Mesenchymal stem cell (in vitro differentiated cells and primary cell): ENCODE data around the gene C3orf20.
A peak's percentile ranks its signal among the peaks of the same experiment; 100 is the strongest.

Source experiments
- DNase-seq: peaks from one replicate; pipeline ENCODE4 v3.0.0-alpha.2; 2013
- H2AFZ ChIP-seq: one replicate; pipeline ENCODE4 v1.6.1; 2013; ENCODE audit warnings: low read depth, mild to moderate bottlenecking, control low read depth, inconsistent platforms, low read length, moderate library complexity
- H2AK5ac ChIP-seq: 2 replicates; pipeline ENCODE4 v1.6.1; 2013; ENCODE audit warnings: low read length, moderate library complexity, mild to moderate bottlenecking, inconsistent platforms; ENCODE audit not compliant: severe bottlenecking
- H2BK120ac ChIP-seq: one replicate; pipeline ENCODE4 v1.6.1; 2013; ENCODE audit warnings: low read depth, mild to moderate bottlenecking, inconsistent platforms, low read length, moderate library complexity
- H2BK12ac ChIP-seq, 2 experiments: one replicate each; pipeline ENCODE4 v1.6.1; 2013; ENCODE audit warnings: inconsistent platforms in 2 of 2, low read length in 2 of 2, mild to moderate bottlenecking in 2 of 2, moderate library complexity in 2 of 2, control low read depth in 1 of 2
- H2BK15ac ChIP-seq: one replicate; pipeline ENCODE4 v1.6.1; 2013; ENCODE audit warnings: mild to moderate bottlenecking, low read depth, inconsistent platforms; ENCODE audit not compliant: poor library complexity, severe bottlenecking
- H2BK5ac ChIP-seq: 2 replicates; pipeline ENCODE4 v1.6.1; 2013; ENCODE audit warnings: low read depth, mild to moderate bottlenecking, low read length, control low read depth, inconsistent platforms; ENCODE audit not compliant: poor library complexity, severe bottlenecking
- H3K14ac ChIP-seq, 2 experiments: one replicate each; pipeline ENCODE4 v1.6.1; 2013; ENCODE audit warnings: inconsistent platforms in 2 of 2, low read length in 2 of 2, control low read depth in 1 of 2, mild to moderate bottlenecking in 1 of 2, moderate library complexity in 1 of 2
- H3K18ac ChIP-seq, 2 experiments: one replicate each; pipeline ENCODE4 v1.6.1; 2013; ENCODE audit warnings: inconsistent platforms in 2 of 2, low read length in 2 of 2, control low read depth in 1 of 2, low read depth in 1 of 2, mild to moderate bottlenecking in 1 of 2
- H3K23ac ChIP-seq, 2 experiments: one replicate each; pipeline ENCODE4 v1.6.1; 2013; ENCODE audit warnings: inconsistent platforms in 2 of 2, low read length in 2 of 2, mild to moderate bottlenecking in 2 of 2, moderate library complexity in 2 of 2, control low read depth in 1 of 2
- H3K27ac ChIP-seq: 2 replicates; pipeline ENCODE4 v1.5.1; 2013; ENCODE audit warnings: mild to moderate bottlenecking, moderate library complexity, low read length, control low read depth, inconsistent platforms; ENCODE audit not compliant: poor library complexity, severe bottlenecking
- H3K27me3 ChIP-seq, 2 experiments: 2 replicates each; pipeline versions ENCODE4 v1.6.1 to v1.7.0; 2013; ENCODE audit warnings: low read length in 2 of 2, mild to moderate bottlenecking in 2 of 2, moderate library complexity in 2 of 2, control low read depth in 1 of 2, inconsistent platforms in 1 of 2; ENCODE audit not compliant: control insufficient read depth in 1 of 2, insufficient read depth in 1 of 2
- H3K36me3 ChIP-seq, 2 experiments: 2 replicates each; pipeline versions ENCODE4 v1.6.1 to v1.7.0; 2013; ENCODE audit warnings: low read length in 2 of 2, control low read depth in 1 of 2, inconsistent platforms in 1 of 2, low read depth in 1 of 2, mild to moderate bottlenecking in 1 of 2; ENCODE audit not compliant: insufficient read depth in 2 of 2, control insufficient read depth in 1 of 2
- H3K4ac ChIP-seq, 2 experiments: one replicate each; pipeline ENCODE4 v1.6.1; 2013; ENCODE audit warnings: inconsistent platforms in 2 of 2, low read length in 2 of 2, mild to moderate bottlenecking in 2 of 2, moderate library complexity in 2 of 2, control low read depth in 1 of 2, low read depth in 1 of 2
- H3K4me1 ChIP-seq: 2 replicates; pipeline ENCODE4 v1.6.1; 2013; ENCODE audit warnings: low read depth, low read length, control low read depth; ENCODE audit not compliant: control insufficient read depth, insufficient read depth
- H3K4me2 ChIP-seq: 2 replicates; pipeline ENCODE4 v1.6.1; 2013; ENCODE audit warnings: low read length, mild to moderate bottlenecking, inconsistent platforms; ENCODE audit not compliant: poor library complexity, severe bottlenecking
- H3K4me3 ChIP-seq, 2 experiments: 2 replicates each; pipeline versions ENCODE4 v1.5.1 to v1.7.0; 2013; ENCODE audit warnings: low read length in 2 of 2, mild to moderate bottlenecking in 2 of 2, control low read depth in 1 of 2, low read depth in 1 of 2; ENCODE audit not compliant: insufficient read depth in 1 of 2
- H3K79me1 ChIP-seq: replicated peaks from 2 replicates; pipeline ENCODE4 v1.6.1; 2013; ENCODE audit warnings: mild to moderate bottlenecking, control low read depth, low read length, inconsistent platforms; ENCODE audit not compliant: poor library complexity, severe bottlenecking
- H3K9ac ChIP-seq: 2 replicates; pipeline ENCODE4 v1.7.0; 2013; ENCODE audit warnings: mild to moderate bottlenecking, low read length, moderate library complexity
- H3K9me3 ChIP-seq: 2 replicates; pipeline ENCODE4 v1.7.0; 2013; ENCODE audit warnings: mild to moderate bottlenecking, low read length; ENCODE audit not compliant: control insufficient read depth
- H4K8ac ChIP-seq: one replicate; pipeline ENCODE4 v1.6.1; 2013; ENCODE audit warnings: inconsistent platforms, mild to moderate bottlenecking, low read length, moderate library complexity
- H4K91ac ChIP-seq: one replicate; pipeline ENCODE4 v1.6.1; 2013; ENCODE audit warnings: mild to moderate bottlenecking, low read length, inconsistent platforms
- WGBS: methylation state at CpG from one replicate; pipeline ENCODE4 v1.1.7; 2013; ENCODE audit warnings: mixed read lengths; 5-methylcytosine and 5-hydroxymethylcytosine counted together

The C3orf20 gene

GRCh38 chr3:14788644-14789043, 113.7 kb downstream of the C3orf20 start:
- Histone ChIP-seq H4K8ac (no peak overlapping the region), H2BK12ac (no peak overlapping the region), H2BK5ac (no peak overlapping the region), H3K4me1 (no peaks in the 10 kb centered on the region), H3K23ac (no peak overlapping the region), H2AK5ac (no peak overlapping the region), H2AFZ (no peak overlapping the region), H3K4me3 (no peak overlapping the region), H3K4me2 (no peak overlapping the region), H3K9me3 (no peaks in the 10 kb centered on the region), H3K27me3 (peaks cover 20 to 69% of the 10 kb centered on the region in 2 experiments), H3K36me3 (no peaks in the 10 kb centered on the region), H3K9ac (no peak overlapping the region), H2BK15ac (no peak overlapping the region), H3K14ac (no peak overlapping the region), H3K79me1 (no peaks in the 10 kb centered on the region), H2BK120ac (no peak overlapping the region), H3K18ac (no peak overlapping the region), H3K4ac (no peak overlapping the region), H4K91ac (no peak overlapping the region), H3K27ac (no peak overlapping the region)
- 79% methylated on average over 7 of the region's 7 CpGs for WGBS
- no peak for DNase-seq

- Histone ChIP-seq H3K18ac (no peak overlapping the region), H2BK120ac (no peak overlapping the region), H4K91ac (no peak overlapping the region), H3K36me3 (no peaks in the 10 kb centered on the region), H2BK5ac (no peak overlapping the region), H3K9ac (no peak overlapping the region), H3K4me3 (no peak overlapping the region), H3K23ac (no peak overlapping the region), H3K27me3 (peaks cover 24 to 74% of the 10 kb centered on the region in 2 experiments), H4K8ac (no peak overlapping the region), H3K9me3 (no peaks in the 10 kb centered on the region), H2AFZ (no peak overlapping the region), H3K4me2 (no peak overlapping the region), H3K4me1 (no peaks in the 10 kb centered on the region), H2BK12ac (no peak overlapping the region), H3K27ac (no peak overlapping the region), H2AK5ac (no peak overlapping the region), H3K4ac (no peak overlapping the region), H2BK15ac (no peak overlapping the region), H3K14ac (no peak overlapping the region), H3K79me1 (no peaks in the 10 kb centered on the region)
- DNase-seq, result no peak
- 84% methylated on average over 3 of the region's 5 CpGs for WGBS
Measured at GRCh38 chr3:14789221-14789620, 114.3 kb downstream of the C3orf20 start.

- no peak overlapping the region for H2AFZ ChIP-seq
- H3K4me3 ChIP-seq, result no peak overlapping the region
- no peak overlapping the region for H3K9ac ChIP-seq
- no peak overlapping the region for H4K91ac ChIP-seq
- no peaks in the 10 kb centered on the region for H3K4me1 ChIP-seq
- 65% methylated on average over 10 of the region's 10 CpGs for WGBS
- H3K18ac ChIP-seq, result no peak overlapping the region
- no peak overlapping the region for H3K14ac ChIP-seq
- no peak overlapping the region for H2BK12ac ChIP-seq
- no peak overlapping the region for H2BK5ac ChIP-seq
- no peak overlapping the region for H2BK15ac ChIP-seq
- no peak for DNase-seq
- no peak overlapping the region for H3K23ac ChIP-seq
- peaks cover 23 to 78% of the 10 kb centered on the region in 2 experiments for H3K27me3 ChIP-seq
- H3K9me3 ChIP-seq, result no peaks in the 10 kb centered on the region
- H3K79me1 ChIP-seq, result no peaks in the 10 kb centered on the region
- no peak overlapping the region for H3K4ac ChIP-seq
- H3K27ac ChIP-seq, result no peak overlapping the region
- no peak overlapping the region for H4K8ac ChIP-seq
- no peak overlapping the region for H2AK5ac ChIP-seq
- H2BK120ac ChIP-seq, result no peak overlapping the region
- no peaks in the 10 kb centered on the region for H3K36me3 ChIP-seq
- no peak overlapping the region for H3K4me2 ChIP-seq
Measured at GRCh38 chr3:14789640-14790285, 114.8 kb downstream of the C3orf20 start.

GRCh38 chr3:14791343-14791945, 116.5 kb downstream of the C3orf20 start:
- no peak overlapping the region for H2BK15ac ChIP-seq
- no peaks in the 10 kb centered on the region for H3K36me3 ChIP-seq
- peaks cover 29 to 71% of the 10 kb centered on the region in 2 experiments for H3K27me3 ChIP-seq
- no peak overlapping the region for H3K4me2 ChIP-seq
- H3K9ac ChIP-seq, result peak overlapping the region; percentile 23
- H2AFZ ChIP-seq, result no peak overlapping the region
- 22% methylated on average over 15 of the region's 15 CpGs for WGBS
- no peaks in the 10 kb centered on the region for H3K79me1 ChIP-seq
- no peak overlapping the region for H4K91ac ChIP-seq
- DNase-seq, result peak; percentile 18
- H2BK5ac ChIP-seq, result no peak overlapping the region
- no peak overlapping the region for H3K18ac ChIP-seq
- H3K4me3 ChIP-seq, result no peak overlapping the region
- H3K4me1 ChIP-seq, result no peaks in the 10 kb centered on the region
- H4K8ac ChIP-seq, result no peak overlapping the region
- H3K9me3 ChIP-seq, result no peaks in the 10 kb centered on the region
- no peak overlapping the region for H3K27ac ChIP-seq
- H3K4ac ChIP-seq, result no peak overlapping the region
- H2AK5ac ChIP-seq, result no peak overlapping the region
- H2BK120ac ChIP-seq, result no peak overlapping the region
- no peak overlapping the region for H2BK12ac ChIP-seq
- no peak overlapping the region for H3K23ac ChIP-seq
- no peak overlapping the region for H3K14ac ChIP-seq
